PC-9 (cell line): Measurements from ENCODE around the gene CALN1. TPM values are rescaled to one million over a fixed set of nuclear protein-coding genes. Genes with fewer than 3 reads are reported as not detected.

Experiments
- BruUV-seq: library from RNA; stranded (reverse); fragments of 400-500 nt; replicated peaks from 2 replicates; lab custom pipeline; 2021; lab: Mats Ljungman, UMichigan
- CTCF ChIA-PET: fragments of 300-600 bp; sonication (Branson Sonifier 250); formaldehyde crosslinking; loops from one replicate; lab custom pipeline; 2022; ENCODE audit warnings: antibody characterized with exemption; lab: Charles Lee
- POLR2A ChIA-PET: fragments of 300-600 bp; sonication (Branson Sonifier 250); formaldehyde crosslinking; loops from one replicate; lab custom pipeline; 2022; ENCODE audit warnings: antibody characterized with exemption; ENCODE audit not compliant: unreplicated experiment; lab: Charles Lee
- DNase-seq, 2 experiments: peaks; one replicate each; pipeline versions ENCODE4 v3.0.0 to v3.0.0-alpha.2; 2015 to 2022; ENCODE audit warnings: mixed read lengths in 1 of 2
- H2AFZ ChIP-seq: fragments of 200-600 bp; sonication (generic); 2 replicates; pipeline ENCODE4 v1.8.1; 2017; ENCODE audit warnings: antibody characterized with exemption
- H3F3A ChIP-seq: fragments of 200-600 bp; sonication (generic); 2 replicates; pipeline ENCODE4 v1.8.1; 2017; ENCODE audit warnings: antibody characterized with exemption, mild to moderate bottlenecking, low read depth; ENCODE audit not compliant: insufficient read depth
- H3K27ac ChIP-seq: fragments of 200-600 bp; sonication (generic); 2 replicates; pipeline ENCODE4 v1.6.1; 2016; ENCODE audit warnings: mixed run types
- H3K27me3 ChIP-seq: fragments of 200-600 bp; sonication (generic); 2 replicates; pipeline ENCODE4 v1.6.1; 2016; ENCODE audit warnings: low read depth, mixed run types; ENCODE audit not compliant: insufficient read depth
- H3K36me3 ChIP-seq: fragments of 200-600 bp; sonication (generic); 2 replicates; pipeline ENCODE4 v1.6.1; 2016; ENCODE audit warnings: low read depth, mixed run types
- H3K4me1 ChIP-seq: fragments of 200-600 bp; sonication (generic); replicated peaks from 2 replicates; pipeline ENCODE4 v1.6.1; 2016; ENCODE audit warnings: mixed run types; ENCODE audit not compliant: insufficient read depth
- H3K4me2 ChIP-seq: fragments of 200-600 bp; sonication (generic); 2 replicates; pipeline ENCODE4 v1.6.1; 2017; ENCODE audit warnings: mixed run types
- H3K4me3 ChIP-seq: fragments of 200-600 bp; sonication (generic); 2 replicates; pipeline ENCODE4 v1.6.1; 2016; ENCODE audit warnings: mixed run types
- H3K79me2 ChIP-seq: fragments of 200-600 bp; sonication (generic); 2 replicates; pipeline ENCODE4 v1.6.1; 2017; ENCODE audit warnings: low read depth, mixed run types
- H3K9me2 ChIP-seq: fragments of 200-600 bp; sonication (generic); 2 replicates; pipeline ENCODE4 v1.8.1; 2017; ENCODE audit warnings: mild to moderate bottlenecking; ENCODE audit not compliant: insufficient read depth
- H3K9me3 ChIP-seq: fragments of 200-600 bp; sonication (generic); 2 replicates; pipeline ENCODE4 v1.8.1; 2016; ENCODE audit warnings: low read depth; ENCODE audit not compliant: insufficient read depth
- H4K20me1 ChIP-seq: fragments of 200-600 bp; sonication (generic); 2 replicates; pipeline ENCODE4 v1.8.1; 2017; ENCODE audit not compliant: insufficient read depth
- CTCF ChIP-seq: fragments of 200-600 bp; sonication (generic); conservative IDR thresholded peaks from 2 replicates; pipeline ENCODE4 v1.6.1; 2017; ENCODE audit warnings: mixed run types, antibody characterized with exemption, mild to moderate bottlenecking, moderate library complexity
- EZH2 ChIP-seq: fragments of 200-600 bp; sonication (generic); IDR thresholded peaks from 2 replicates; pipeline ENCODE4 v1.8.0; 2017; ENCODE audit warnings: antibody characterized with exemption, low read depth
- intact Hi-C: fragments of 100-400 bp; cut with micrococcal nuclease; formaldehyde crosslinking; loops from one replicate; pipeline ENCODE4 v1.10.0; 2022; ENCODE audit not compliant: unreplicated experiment
- total RNA-seq: library from RNA; stranded (reverse); gene quantifications from 2 replicates; pipeline ENCODE4 v1.2.3, GENCODE V29; 2021

CALN1 gene
- total RNA-seq, 1 experiment from 2014 or later = not detected

DNA sequence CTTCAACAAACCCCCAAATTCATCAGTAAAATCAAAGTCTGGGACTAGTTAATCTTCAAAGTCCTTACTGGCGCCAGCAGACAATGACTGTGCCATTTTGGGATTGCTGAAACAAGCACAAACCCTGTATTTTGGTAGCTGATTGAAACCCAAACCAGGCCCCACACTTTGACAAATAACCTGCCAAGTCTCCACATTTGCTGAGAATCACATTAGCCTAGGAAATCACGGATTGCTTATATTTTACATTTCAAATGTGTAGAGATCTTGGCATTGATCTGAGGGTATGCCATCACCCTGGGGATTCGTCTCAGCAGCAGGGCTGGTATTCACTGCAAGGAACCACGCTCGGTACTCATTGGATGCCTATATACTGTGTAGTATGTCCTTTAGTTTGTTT lies 501.1 kb downstream of the CALN1 start:
- no peaks in the 10 kb centered on the region for H3K9me3 ChIP-seq
- BruUV-seq = no TSS peak
- no peaks in the 10 kb centered on the region for H3K36me3 ChIP-seq
- H3K4me3 ChIP-seq = no peak overlapping the region
- no peak overlapping the region for H3K4me2 ChIP-seq
- TF ChIP-seq EZH2 (no peak), CTCF (no peak)
- ChIA-PET POLR2A (no interaction called here), CTCF (no interaction called here)
- no peaks in the 10 kb centered on the region for H3F3A ChIP-seq
- no peaks in the 10 kb centered on the region for H3K9me2 ChIP-seq
- intact Hi-C loops = no loop called here
- H3K4me1 ChIP-seq = no peaks in the 10 kb centered on the region
- no peaks in the 10 kb centered on the region for H3K79me2 ChIP-seq
- H4K20me1 ChIP-seq = no peaks in the 10 kb centered on the region
- H3K27me3 ChIP-seq = 0 out of 2 replicates have a peak, but pooled peaks cover 3% of the 10 kb centered on the region
- H2AFZ ChIP-seq = no peak overlapping the region
- DNase-seq = no peak
- no peak overlapping the region for H3K27ac ChIP-seq

- CTCF ChIA-PET = no interaction called here
- BruUV-seq = no TSS peak
Observed at GRCh38 chr7:71905821-71906220, 506.3 kb downstream of the CALN1 start.

DNA sequence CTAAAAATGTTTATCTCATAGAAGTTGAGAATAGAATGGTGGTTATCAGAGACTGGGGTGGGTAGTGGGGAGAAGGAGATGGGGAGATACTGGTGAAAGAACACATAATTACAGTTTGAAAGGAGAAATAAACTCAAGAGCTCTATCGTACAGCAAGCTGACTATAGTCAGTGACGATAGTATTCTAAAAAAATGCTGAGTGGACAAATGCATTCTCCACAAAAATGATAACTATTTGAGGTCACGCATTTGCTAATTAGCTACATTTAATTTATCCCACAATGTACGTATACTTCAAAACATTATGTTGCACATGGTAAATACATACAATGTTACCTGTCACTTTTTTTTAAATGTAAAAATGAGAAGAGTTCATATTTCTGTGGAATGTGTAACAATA lies 507.7 kb downstream of the CALN1 start:
- POLR2A ChIA-PET = no interaction called here
- no peak for DNase-seq
- BruUV-seq = no TSS peak

More at GRCh38 chr7:71905821-71906220, 506.3 kb downstream of the CALN1 start:
- Histone ChIP-seq H3K4me2 (no peak overlapping the region), H3K79me2 (no peaks in the 10 kb centered on the region), H3K4me3 (no peak overlapping the region), H3F3A (no peaks in the 10 kb centered on the region), H3K9me2 (no peaks in the 10 kb centered on the region), H3K4me1 (no peaks in the 10 kb centered on the region), H3K36me3 (no peaks in the 10 kb centered on the region), H2AFZ (no peak overlapping the region), H4K20me1 (no peaks in the 10 kb centered on the region), H3K27ac (no peak overlapping the region), H3K27me3 (0 out of 2 replicates have a peak, but pooled peaks cover 3% of the 10 kb centered on the region), H3K9me3 (no peaks in the 10 kb centered on the region)
- intact Hi-C loops = no loop called here
- TF ChIP-seq EZH2 (no peak), CTCF (no peak)
- DNase-seq = no peak
- POLR2A ChIA-PET = no interaction called here

More for the DNA sequence above, 507.7 kb downstream of the CALN1 start:
- TF ChIP-seq CTCF (no peak), EZH2 (no peak)
- intact Hi-C loops = no loop called here
- no peaks in the 10 kb centered on the region for H4K20me1 ChIP-seq
- 0 out of 2 replicates have a peak, but pooled peaks cover 3% of the 10 kb centered on the region for H3K27me3 ChIP-seq
- no peaks in the 10 kb centered on the region for H3K79me2 ChIP-seq
- CTCF ChIA-PET = no interaction called here
- no peaks in the 10 kb centered on the region for H3F3A ChIP-seq
- H2AFZ ChIP-seq = no peak overlapping the region
- H3K9me2 ChIP-seq = no peaks in the 10 kb centered on the region
- no peak overlapping the region for H3K4me2 ChIP-seq
- H3K36me3 ChIP-seq = no peaks in the 10 kb centered on the region
- no peaks in the 10 kb centered on the region for H3K9me3 ChIP-seq
- no peaks in the 10 kb centered on the region for H3K4me1 ChIP-seq
- H3K27ac ChIP-seq = no peak overlapping the region
- H3K4me3 ChIP-seq = no peak overlapping the region
